Gastroesophageal sphincter (tissue), 3 donors: Measurements from ENCODE around the gene MYOM1.

Source experiments
- POLR2A ChIP-seq, 2 donors: fragments of 450-650 bp; IDR thresholded peaks; one replicate each; pipeline ENCODE4 v1.6.1; 2017; ENCODE audit warnings: antibody characterized with exemption in 2 of 2, mild to moderate bottlenecking in 2 of 2, moderate library complexity in 1 of 2
- POLR2AphosphoS5 ChIP-seq: sonication (generic); formaldehyde crosslinking; IDR thresholded peaks from one replicate; pipeline ENCODE4 v1.6.1; 2017; ENCODE audit warnings: antibody characterized with exemption
- TF ChIP-seq, protein P1 (sequence below), 4 experiments: fragments of 200-600 bp in 2 of 4; fragments of 450-650 bp in 2 of 4; sonication (generic) in 1 of 4; IDR thresholded peaks; one replicate each; pipeline ENCODE4 v1.5.1; 2017 to 2019; ENCODE audit warnings: antibody characterized with exemption in 4 of 4, mild to moderate bottlenecking in 2 of 4, moderate library complexity in 2 of 4

- TF ChIP-seq, protein P1, sequence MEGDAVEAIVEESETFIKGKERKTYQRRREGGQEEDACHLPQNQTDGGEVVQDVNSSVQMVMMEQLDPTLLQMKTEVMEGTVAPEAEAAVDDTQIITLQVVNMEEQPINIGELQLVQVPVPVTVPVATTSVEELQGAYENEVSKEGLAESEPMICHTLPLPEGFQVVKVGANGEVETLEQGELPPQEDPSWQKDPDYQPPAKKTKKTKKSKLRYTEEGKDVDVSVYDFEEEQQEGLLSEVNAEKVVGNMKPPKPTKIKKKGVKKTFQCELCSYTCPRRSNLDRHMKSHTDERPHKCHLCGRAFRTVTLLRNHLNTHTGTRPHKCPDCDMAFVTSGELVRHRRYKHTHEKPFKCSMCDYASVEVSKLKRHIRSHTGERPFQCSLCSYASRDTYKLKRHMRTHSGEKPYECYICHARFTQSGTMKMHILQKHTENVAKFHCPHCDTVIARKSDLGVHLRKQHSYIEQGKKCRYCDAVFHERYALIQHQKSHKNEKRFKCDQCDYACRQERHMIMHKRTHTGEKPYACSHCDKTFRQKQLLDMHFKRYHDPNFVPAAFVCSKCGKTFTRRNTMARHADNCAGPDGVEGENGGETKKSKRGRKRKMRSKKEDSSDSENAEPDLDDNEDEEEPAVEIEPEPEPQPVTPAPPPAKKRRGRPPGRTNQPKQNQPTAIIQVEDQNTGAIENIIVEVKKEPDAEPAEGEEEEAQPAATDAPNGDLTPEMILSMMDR (IDR thresholded peaks at IDR 0.05) = no peak
- TF ChIP-seq POLR2A (IDR thresholded peaks at IDR 0.05) (no peak), POLR2AphosphoS5 (no peak)
These were observed 6.3 kb upstream of the MYOM1 start for GRCh38 chr18:3226048-3226447.
